ENCODE measurements around the gene NIP7. TPM values are rescaled to one million over a fixed set of nuclear protein-coding genes. Genes with fewer than 3 reads are reported as not detected.

Gene NIP7
- total RNA-seq, 1 donor, result 27.9 TPM

DNA sequence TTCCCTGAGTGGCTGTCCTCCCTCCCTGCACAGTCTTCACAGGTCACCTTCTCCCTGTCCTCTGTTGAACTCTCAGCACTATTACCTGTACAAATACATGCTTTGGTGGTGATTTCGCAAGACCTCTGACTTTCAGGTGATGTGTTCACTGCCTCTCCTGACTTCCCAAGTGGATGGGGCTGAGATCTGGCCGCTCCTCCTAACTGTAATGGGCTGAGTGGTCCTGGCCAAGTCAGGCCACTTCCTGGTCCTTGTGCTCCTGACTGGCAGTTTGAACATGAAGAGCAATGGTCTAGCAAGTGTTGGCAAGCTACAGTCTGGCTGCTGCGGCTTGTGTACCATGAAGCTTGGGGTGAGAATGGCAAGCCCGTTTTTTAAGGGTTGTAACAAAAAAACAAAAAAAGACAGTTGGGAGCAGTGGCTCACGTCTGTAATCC is 23.7 kb downstream of the NIP7 start:
- TF ChIP-seq, protein P1, sequence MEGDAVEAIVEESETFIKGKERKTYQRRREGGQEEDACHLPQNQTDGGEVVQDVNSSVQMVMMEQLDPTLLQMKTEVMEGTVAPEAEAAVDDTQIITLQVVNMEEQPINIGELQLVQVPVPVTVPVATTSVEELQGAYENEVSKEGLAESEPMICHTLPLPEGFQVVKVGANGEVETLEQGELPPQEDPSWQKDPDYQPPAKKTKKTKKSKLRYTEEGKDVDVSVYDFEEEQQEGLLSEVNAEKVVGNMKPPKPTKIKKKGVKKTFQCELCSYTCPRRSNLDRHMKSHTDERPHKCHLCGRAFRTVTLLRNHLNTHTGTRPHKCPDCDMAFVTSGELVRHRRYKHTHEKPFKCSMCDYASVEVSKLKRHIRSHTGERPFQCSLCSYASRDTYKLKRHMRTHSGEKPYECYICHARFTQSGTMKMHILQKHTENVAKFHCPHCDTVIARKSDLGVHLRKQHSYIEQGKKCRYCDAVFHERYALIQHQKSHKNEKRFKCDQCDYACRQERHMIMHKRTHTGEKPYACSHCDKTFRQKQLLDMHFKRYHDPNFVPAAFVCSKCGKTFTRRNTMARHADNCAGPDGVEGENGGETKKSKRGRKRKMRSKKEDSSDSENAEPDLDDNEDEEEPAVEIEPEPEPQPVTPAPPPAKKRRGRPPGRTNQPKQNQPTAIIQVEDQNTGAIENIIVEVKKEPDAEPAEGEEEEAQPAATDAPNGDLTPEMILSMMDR (IDR thresholded peaks at IDR 0.05; ENCODE audit: insufficient read depth, low read length), result no peak
- no peak for DNase-seq (ENCODE audit: low read depth)
- H3K4me3 ChIP-seq (ENCODE audit: low read depth, low read length), result no peak overlapping the region

DNA sequence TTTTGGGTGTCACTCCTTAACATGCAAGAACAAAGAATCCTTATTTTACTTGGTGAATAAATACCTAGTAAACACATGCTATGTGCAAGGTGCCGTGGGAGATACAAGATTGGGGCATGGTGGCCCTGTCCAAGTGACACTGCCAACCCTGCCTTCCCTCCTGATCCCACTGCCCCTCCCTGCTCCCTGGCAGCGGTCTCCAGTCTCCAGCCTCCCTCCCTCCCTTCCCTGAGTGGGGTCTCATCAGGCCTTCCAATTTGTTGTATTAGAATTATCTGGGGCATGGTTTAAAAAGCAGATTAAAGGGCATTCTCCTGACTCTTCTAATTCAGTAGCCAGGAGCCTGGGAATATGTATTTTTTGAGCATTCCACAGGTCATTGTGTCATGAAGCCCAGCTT is 24.5 kb downstream of the NIP7 start:
- TF ChIP-seq, protein P1 (IDR thresholded peaks at IDR 0.05; ENCODE audit: insufficient read depth, low read length), result no peak
- DNase-seq (ENCODE audit: low read depth), result no peak
- no peak overlapping the region for H3K4me3 ChIP-seq (ENCODE audit: low read depth, low read length)

DNA sequence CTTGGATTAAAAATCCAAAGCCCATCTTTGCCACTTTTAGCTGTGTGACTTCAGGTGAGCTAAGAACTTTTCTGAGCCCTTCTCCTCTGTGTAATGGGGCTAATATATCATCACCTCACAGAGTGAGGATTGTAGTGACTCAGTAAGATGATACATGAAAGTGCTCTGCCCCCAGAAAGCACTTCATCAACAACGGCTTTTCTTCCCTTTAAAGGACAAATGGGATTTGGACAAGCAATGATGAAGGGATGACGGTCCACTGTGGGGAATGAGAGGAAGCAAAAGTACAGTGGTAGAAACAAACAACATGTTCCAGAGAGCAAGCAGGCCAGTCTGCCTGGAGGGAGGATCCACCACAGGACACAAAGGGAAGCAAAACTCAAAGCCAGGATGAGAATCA is 26.3 kb downstream of the NIP7 start:
- H3K4me3 ChIP-seq (ENCODE audit: low read depth, low read length), result no peak overlapping the region
- TF ChIP-seq, protein P1 (IDR thresholded peaks at IDR 0.05; ENCODE audit: insufficient read depth, low read length), result no peak
- no peak for DNase-seq (ENCODE audit: low read depth)

DNA sequence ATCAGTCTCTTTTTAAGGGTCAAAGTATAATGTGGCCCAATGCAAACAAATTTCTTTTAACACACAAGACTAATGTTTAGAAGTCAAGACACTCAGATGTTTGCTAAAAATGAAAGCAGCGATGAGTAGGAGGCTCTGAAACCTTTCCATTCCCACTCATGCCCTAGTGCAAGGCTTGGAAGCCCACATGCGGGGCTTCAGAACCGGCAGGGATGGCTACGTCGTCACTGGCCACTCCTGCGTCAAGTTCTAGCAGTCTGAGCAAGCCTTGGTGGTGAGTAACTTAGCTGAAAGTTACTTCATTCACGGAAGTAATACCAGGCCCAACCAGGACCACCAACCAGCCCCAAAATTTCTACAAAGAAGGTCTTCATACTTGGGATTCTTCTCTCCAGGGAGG is 26.9 kb downstream of the NIP7 start:
- no peak overlapping the region for H3K4me3 ChIP-seq (ENCODE audit: low read depth, low read length)
- DNase-seq (ENCODE audit: low read depth), result no peak
- TF ChIP-seq, protein P1 (IDR thresholded peaks at IDR 0.05; ENCODE audit: insufficient read depth, low read length), result no peak

DNA sequence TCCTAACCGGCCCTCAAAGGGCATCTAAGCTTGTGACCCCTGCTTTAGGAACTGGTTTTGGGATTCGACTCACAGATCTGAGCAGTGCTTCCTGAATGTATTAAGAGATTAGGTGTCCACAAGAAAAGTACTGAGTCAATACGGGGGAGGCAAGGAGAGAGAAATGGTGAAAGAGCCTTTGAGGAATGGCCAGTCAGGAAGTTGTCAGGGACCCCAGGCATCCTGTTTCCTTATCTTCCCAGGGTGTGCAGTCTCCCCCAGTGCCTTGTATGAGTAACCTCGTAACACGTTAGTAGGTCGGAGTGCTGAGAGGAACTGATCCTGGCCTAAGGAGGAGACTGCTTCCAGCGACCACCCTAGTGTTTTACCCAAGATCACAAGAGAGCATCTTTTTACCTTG is 28.4 kb downstream of the NIP7 start:
- TF ChIP-seq, protein P1 (IDR thresholded peaks at IDR 0.05; ENCODE audit: insufficient read depth, low read length), result no peak
- H3K4me3 ChIP-seq (ENCODE audit: low read depth, low read length), result no peak overlapping the region
- no peak for DNase-seq (ENCODE audit: low read depth)

DNA sequence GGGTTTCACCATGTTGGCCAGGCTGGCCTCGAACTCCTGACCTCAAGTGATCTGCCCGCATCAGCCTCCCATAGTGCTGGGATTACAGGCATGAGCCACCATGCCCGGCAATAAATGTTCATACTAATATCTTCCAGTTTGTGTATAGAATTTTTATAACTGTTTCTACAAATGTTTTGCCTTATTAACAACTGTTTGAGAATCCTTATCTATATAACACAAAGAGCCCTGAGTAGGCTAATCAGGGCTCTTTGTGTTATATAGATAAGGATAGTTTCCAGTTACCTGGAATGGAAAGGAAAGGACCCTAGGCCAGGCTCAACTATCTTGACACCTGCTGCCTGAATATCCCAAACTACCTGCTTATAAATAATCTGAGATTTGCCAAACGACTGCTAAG is 29.3 kb downstream of the NIP7 start:
- H3K4me3 ChIP-seq (ENCODE audit: low read depth, low read length), result no peak overlapping the region
- TF ChIP-seq, protein P1 (IDR thresholded peaks at IDR 0.05; ENCODE audit: insufficient read depth, low read length), result no peak
- DNase-seq (ENCODE audit: low read depth), result no peak

DNA sequence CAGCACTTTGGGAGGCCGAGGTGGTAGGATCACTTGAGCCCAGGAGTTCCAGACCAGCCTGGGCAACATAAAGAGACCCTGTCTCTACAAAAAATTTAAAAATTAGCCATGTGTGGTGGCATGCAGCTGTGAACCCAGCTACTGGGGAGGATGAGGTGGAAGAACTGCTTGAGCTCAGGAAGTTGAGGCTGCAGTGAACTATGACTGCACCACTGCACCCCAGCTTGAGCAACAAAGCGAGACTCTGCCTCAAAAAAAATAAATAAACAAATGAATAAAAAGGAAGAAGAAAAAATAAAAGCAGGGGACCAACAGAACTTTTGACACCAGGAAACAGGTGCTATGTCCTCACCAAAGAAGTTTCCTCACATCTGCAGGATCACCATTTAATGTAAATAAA is 32.0 kb downstream of the NIP7 start:
- DNase-seq (ENCODE audit: low read depth), result no peak
- TF ChIP-seq, protein P1 (IDR thresholded peaks at IDR 0.05; ENCODE audit: insufficient read depth, low read length), result no peak
- H3K4me3 ChIP-seq (ENCODE audit: low read depth, low read length), result no peak overlapping the region

Measured in fibroblast of the aortic adventitia (primary cell).